Measurements from ENCODE around the gene NPL.

Gene NPL

GRCh38 chr1:182754543-182755314 lies 34.8 kb upstream of the NPL start:
- TF ChIP-seq CTCF (IDR thresholded peaks at IDR 0.05; ENCODE audit: insufficient read depth, low read length, missing control alignments) = no peak
- no peak overlapping the region for H3K4me3 ChIP-seq (ENCODE audit: low read depth, low read length)
- DNase-seq (ENCODE audit: low read depth, low spot score) = no peak
- POLR2A ChIA-PET = no interaction called here
- CTCF ChIA-PET = interaction anchor here (1.3 kb wide), 1 partner anchor 28 kb away, joined by 3 read pairs; no protein-coding TSS in a partner anchor

GRCh38 chr1:182755632-182756031 lies 33.9 kb upstream of the NPL start:
- no peak overlapping the region for H3K4me3 ChIP-seq (ENCODE audit: low read depth, low read length)
- CTCF ChIA-PET = no interaction called here
- no peak for DNase-seq (ENCODE audit: low read depth, low spot score)
- POLR2A ChIA-PET = no interaction called here
- no peak for TF ChIP-seq CTCF (IDR thresholded peaks at IDR 0.05; ENCODE audit: insufficient read depth, low read length, missing control alignments)

- POLR2A ChIA-PET = no interaction called here
- no peak overlapping the region for H3K4me3 ChIP-seq (ENCODE audit: low read depth, low read length)
- DNase-seq (ENCODE audit: low read depth, low spot score) = no peak
- TF ChIP-seq CTCF (IDR thresholded peaks at IDR 0.05; ENCODE audit: insufficient read depth, low read length, missing control alignments) = no peak
- CTCF ChIA-PET = no interaction called here
Observed at GRCh38 chr1:182756423-182756822, 33.1 kb upstream of the NPL start.

- no peak for TF ChIP-seq CTCF (IDR thresholded peaks at IDR 0.05; ENCODE audit: insufficient read depth, low read length, missing control alignments)
- ChIA-PET CTCF (interaction anchor here (0.8 to 3.2 kb wide), 7 partner anchors 9 to 166 kb away, joined by 3 to 14 read pairs (median 3); no protein-coding TSS in a partner anchor), POLR2A (no interaction called here)
- H3K4me3 ChIP-seq (ENCODE audit: low read depth, low read length) = no peak overlapping the region
- no peak for DNase-seq (ENCODE audit: low read depth, low spot score)
Observed at GRCh38 chr1:182761396-182762395, 27.9 kb upstream of the NPL start.

- ChIA-PET POLR2A (no interaction called here), CTCF (interaction anchor here (0.8 to 3.2 kb wide), 6 partner anchors 9 to 167 kb away, joined by 3 to 14 read pairs (median 4); no protein-coding TSS in a partner anchor)
- DNase-seq (ENCODE audit: low read depth, low spot score) = no peak
- no peak for TF ChIP-seq CTCF (IDR thresholded peaks at IDR 0.05; ENCODE audit: insufficient read depth, low read length, missing control alignments)
- H3K4me3 ChIP-seq (ENCODE audit: low read depth, low read length) = no peak overlapping the region
Observed at GRCh38 chr1:182762536-182762935, 27.0 kb upstream of the NPL start.

Data from AG04449 (cell line).